DMS153 treated with DMSO at 0.1 percent for 48 hours (cell line): ENCODE measurements around the gene APOBR.
A peak's percentile ranks its signal among the peaks of the same experiment; 100 is the strongest.
"Not testable (repeated sequence)": the region's sequence is repeated elsewhere in the genome, so short reads cannot be mapped to it uniquely, and the experiment has no call there.

ENCODE experiments used
- DNase-seq: peaks from one replicate; lab custom pipeline; 2025; ENCODE audit not compliant: unreplicated experiment; lab: John Stamatoyannopoulos, UW

The APOBR gene

GRCh38 chr16:28527100-28527785, 32.8 kb downstream of the APOBR start:
- DNase-seq, result not testable (repeated sequence)

GRCh38 chr16:28527985-28528384, 33.5 kb downstream of the APOBR start:
- DNase-seq, result no peak

- DNase-seq, result no peak
These were observed 34.0 kb downstream of the APOBR start for GRCh38 chr16:28528463-28528867.

GRCh38 chr16:28529124-28529523, 34.7 kb downstream of the APOBR start:
- no peak for DNase-seq

- no peak for DNase-seq
These were observed 37.6 kb downstream of the APOBR start for GRCh38 chr16:28531777-28532744.

- no peak for DNase-seq
These were observed 38.7 kb downstream of the APOBR start for GRCh38 chr16:28532940-28533647.

- no peak for DNase-seq
These were observed 40.3 kb downstream of the APOBR start for GRCh38 chr16:28534542-28535373.

GRCh38 chr16:28537076-28537475, 42.6 kb downstream of the APOBR start:
- peak; percentile 46 for DNase-seq

GRCh38 chr16:28537964-28538732, 43.7 kb downstream of the APOBR start:
- DNase-seq, result no peak

GRCh38 chr16:28538733-28539596, 44.5 kb downstream of the APOBR start, which contains the start of gene NUPR1:
Gene NUPR1, minus strand, starts transcription at chr16:28538974. Its CDS starts 67 bp downstream, at chr16:28538907.
- peak; percentile 31 for DNase-seq

GRCh38 chr16:28540346-28540745, 45.9 kb downstream of the APOBR start:
- DNase-seq, result no peak

GRCh38 chr16:28542646-28543045, 48.2 kb downstream of the APOBR start:
- DNase-seq, result no peak

GRCh38 chr16:28543072-28543471, 48.6 kb downstream of the APOBR start:
- DNase-seq, result peak; percentile 57

GRCh38 chr16:28544998-28545397, 50.6 kb downstream of the APOBR start:
- DNase-seq, result no peak

GRCh38 chr16:28545964-28546363, 51.5 kb downstream of the APOBR start:
- not testable (repeated sequence) for DNase-seq

GRCh38 chr16:28546626-28547025, 52.2 kb downstream of the APOBR start:
- no peak for DNase-seq

GRCh38 chr16:28548306-28548802, 53.9 kb downstream of the APOBR start:
- DNase-seq, result no peak
